GM18498 (cell line): ENCODE data around the gene EPS15.
"Not testable (repeated sequence)": the region's sequence is repeated elsewhere in the genome, so short reads cannot be mapped to it uniquely, and the experiment has no call there.

Experiments
- ATAC-seq: cut with Tn5 transposase; IDR thresholded peaks from one replicate; pipeline ENCODE4 v1.9.1; 2021; ENCODE audit warnings: mild to moderate bottlenecking, moderate library complexity; ENCODE audit not compliant: unreplicated experiment

Gene EPS15

DNA sequence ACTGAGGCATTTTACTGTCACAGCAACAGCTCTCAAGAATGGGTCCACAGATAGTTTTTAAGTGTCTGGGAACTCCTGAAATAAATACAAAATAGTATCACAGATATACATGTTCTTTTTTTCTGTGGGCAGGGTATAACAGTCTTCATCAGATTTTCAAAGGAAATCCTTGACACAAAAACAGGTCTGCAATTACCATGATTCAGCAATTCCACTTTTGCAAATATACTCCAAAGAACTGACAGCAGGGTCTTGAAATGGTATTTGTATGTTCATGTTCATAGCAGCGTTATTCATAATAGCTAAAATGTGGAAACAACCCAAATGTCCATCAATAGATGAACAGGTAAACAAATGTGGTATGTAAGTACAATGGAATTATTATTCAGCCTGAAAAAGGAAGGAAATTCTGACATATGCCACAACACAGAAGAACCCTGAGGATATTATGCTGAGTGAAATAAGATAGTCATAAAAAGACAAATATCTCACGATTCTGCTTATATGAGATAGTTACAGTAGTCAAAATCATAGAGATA is 85.0 kb downstream of the EPS15 start:
- ATAC-seq, result no peak

DNA sequence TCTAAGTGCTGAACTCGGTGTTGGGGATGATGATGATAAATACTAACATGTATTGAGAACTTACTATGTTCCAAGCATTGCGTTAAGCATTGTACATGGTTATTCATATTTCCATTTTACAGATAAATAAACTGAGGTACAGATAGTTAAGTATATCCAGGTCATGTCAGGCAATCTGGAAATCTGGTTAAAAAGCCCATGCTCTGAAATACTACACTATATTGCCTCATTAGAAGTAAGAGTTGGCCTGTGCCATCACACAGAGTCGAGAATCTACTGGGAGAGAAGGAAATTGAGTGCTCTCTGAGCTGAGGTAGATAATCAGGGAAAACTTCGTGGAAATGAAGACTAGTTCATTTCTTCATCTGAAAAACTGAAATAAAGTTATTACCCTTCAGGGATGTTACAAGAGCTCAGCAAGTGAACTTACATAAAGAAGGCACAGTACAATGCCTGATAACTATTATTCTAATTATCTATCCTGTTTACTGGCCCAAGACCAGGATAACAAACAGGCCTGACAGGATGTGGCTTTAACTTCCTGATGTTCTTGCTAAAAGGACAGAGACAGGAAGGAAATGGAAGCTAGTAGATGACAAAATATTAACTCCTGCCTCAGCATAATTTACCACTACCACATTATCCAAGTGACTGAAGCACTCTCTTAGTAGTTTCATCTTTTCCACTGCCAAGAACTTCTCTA is 85.6 kb downstream of the EPS15 start:
- no peak for ATAC-seq

DNA sequence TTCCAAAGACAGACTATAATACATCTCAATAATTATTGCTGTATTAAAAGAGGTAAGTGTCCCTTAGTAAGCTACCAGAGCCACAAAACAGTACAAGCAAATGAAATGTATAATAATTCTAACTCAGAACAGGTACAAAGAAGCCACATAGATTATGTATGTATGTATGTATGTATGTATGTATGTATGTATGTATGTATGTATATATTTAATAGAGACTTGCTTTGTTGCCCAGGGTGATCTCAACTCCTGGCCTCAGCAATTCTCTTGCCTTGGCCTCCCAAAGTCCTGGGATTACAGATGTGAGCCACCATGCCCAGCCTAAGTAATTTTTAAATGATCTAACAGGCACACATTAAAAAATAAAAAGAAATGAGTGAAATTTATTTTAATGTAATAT is 86.9 kb downstream of the EPS15 start:
- no peak for ATAC-seq

DNA sequence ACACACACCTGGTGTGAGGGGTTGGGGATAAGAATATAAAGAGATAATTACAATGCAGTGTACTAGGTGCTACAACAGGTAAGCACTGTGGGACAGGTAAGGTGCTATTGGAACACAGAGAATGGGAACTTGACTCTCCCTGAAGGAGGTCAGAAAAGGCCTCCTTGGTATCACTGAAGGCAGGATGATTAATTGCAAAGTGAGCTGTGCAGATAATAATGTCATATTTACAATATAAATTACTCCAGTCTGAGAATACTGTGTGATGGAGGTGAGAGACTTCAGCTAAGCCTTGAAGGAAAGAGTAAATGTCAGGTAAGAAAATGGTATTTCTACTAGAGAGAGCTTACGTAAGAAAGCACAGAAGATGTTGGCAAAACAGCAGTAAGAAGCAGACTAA is 91.6 kb downstream of the EPS15 start:
- ATAC-seq, result no peak

DNA sequence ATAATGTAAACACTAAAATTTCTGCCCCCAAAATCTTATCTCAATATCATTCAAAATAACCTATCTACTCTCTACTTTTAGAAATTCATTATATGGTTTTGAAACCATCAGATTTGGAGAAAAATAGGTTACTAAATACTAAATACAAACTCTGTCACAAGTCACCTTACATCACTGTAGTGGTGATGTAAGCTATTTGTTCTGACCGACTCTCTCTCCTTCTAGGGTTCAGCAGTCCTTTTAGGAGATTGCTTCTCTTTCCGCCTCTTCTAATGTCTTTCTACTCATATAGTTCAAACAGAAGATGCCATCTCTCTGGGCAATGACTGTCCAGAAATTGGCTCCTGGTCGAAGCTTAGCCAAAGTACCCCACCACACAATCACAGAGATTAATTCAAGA is 93.1 kb downstream of the EPS15 start:
- no peak for ATAC-seq

DNA sequence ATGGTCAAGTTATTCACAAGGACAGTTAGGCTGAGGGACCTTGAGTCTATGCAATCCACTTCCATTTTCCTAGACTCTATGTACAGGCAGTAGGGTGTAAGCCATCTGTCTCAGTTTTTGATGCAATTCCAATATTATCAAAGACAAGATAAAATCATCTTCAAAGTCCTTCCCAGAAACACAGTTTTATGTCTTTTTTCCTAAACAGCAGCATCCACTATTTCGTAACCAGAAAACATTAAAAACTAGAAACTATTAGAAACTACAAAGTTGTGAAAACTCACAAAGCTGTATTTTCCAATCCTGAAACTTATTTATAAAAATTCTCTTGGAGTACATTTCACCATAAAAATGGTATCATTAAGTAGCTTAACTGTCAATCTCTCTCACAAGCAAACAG is 93.8 kb downstream of the EPS15 start:
- ATAC-seq, result no peak

DNA sequence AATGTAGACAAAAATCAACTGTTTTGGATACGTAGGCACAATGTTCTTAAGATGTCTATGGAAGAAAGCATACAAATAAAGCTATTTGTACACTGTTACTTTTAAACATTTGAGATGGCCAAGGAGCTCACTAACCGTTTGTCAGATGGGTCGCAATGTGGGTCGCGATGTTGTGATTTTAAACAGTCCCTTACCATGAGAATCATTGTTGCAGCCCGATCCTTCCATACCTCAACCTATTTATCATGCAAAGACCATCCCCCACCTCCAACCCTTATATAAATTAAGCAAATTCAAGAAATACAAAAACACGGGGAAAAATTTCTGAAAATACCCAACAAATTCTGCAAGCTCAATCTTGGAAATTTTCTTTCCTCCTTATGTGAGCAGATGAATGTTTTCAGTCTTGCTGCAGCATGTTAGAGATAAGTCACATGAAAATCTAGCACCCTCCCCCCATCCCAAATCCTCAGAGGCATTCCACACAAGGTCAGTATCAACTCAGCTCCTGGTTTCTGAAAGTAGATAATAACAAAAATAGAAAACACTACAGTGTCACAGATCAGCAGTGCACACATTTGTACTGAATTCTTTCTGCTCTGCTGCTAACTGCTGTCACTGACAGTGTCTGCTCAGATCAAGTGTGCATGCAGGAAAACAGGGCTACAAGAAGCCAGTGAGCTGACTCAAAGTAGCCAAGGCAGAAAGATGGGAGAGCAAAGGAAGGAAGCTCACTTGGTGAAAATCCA is 95.8 kb downstream of the EPS15 start:
- no peak for ATAC-seq

DNA sequence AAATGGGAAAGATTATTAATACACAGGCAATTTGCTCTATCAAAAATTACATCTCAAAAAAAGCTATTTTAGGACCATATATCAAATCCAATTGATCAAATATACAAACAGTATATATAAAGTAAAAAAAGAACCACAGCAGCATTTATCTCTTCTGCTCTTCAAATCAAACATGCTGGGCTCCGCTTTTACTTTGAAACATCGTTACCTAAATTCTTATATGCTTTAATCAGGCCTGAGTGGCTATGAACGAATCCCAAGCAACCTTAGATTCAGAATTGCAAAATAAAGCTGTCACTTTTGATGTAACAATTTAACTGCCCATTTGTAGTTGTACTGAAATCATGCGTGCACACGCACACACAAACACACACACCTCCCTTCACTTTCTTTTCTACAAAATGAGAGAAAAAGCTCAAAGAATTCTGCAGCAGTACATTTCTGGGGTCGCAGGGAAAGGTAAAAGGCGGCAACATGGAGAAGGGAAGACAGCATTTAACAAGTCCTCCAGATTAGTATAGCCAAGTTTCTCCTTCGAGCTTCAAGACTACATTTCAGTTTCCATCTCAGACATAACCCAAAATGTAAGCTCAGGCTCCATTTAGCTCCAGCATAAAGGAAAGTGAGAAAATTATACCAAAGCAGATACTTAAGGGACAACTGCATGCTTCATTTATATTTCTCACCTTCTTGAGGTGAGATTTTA is 96.5 kb downstream of the EPS15 start:
- ATAC-seq, result no peak

DNA sequence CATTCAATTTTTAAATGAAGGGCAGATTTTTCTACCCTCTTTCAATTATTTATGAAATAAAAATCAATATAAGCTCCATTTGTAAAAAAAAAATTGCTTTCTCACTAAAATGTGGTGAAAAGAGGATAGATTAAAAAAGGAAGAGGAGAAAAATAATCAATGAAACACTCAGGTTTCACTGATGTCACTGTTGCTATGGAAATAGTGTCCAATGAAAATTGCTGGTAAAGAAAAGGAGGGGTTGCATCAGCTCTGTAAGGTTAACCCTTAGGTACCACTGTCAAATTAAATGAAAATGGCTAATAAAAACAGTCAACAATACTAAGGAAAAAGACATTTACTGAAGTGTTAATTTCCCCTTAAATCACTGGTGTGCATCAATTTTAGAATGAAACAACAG is 97.1 kb downstream of the EPS15 start:
- no peak for ATAC-seq

DNA sequence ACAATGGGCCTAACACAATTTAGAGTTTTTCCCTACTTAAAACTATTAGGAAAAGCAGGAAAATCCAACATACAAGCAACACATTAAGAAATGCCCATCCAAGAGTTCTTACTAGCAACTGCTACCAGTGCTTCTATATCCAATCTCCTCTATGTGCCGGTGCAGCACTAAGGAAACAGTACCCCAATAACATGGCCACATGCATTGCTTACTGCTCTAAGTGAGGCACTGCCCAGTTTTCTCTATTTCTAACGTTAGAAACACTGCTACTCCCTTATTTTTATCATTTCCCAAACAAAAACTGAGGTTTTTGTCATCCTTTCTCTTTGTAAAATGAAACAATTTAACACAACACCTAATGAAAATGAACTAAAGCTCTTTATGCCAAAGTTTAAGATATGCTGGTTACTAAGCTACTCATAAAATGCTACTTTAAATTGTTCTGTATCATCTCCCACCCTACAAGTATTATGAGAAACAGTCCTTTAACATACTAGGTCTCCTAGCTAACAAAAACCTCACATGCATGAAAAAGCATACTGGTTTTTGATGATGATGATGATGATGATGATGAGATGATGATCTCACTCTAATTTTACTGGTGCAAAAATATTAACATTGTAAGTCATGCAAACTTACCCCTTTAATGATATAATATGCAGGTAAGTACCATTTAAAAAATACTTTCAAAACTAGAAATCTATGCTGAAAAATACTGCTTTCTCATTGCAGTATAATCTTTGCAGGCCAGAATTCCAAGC is 98.0 kb downstream of the EPS15 start:
- no peak for ATAC-seq

DNA sequence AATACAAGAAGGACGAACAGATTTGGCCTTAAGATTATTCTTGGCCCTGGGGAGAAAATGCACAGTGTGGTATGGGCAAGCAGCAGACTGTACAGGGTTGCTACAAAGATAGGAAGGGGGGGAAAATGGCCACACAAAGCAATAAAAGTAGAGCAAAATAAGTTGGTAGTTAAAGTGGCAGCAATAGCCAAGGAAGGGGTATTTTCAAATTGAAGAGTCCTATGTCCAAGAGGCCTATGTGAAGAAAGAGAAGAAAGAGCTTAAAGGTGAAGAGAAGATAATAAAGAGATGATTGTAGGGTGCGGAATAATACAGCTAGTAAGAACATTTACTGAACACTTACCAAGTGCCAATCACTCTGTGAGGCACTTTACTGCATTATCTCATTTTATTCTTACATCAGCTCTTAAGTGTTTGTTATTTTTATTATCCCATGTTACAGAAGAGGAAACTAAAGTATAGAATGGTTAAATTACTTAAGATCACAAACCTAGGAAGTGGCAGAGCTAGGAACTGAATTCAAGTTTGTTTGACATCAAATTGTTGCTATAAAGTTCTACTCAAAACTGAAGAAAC is 100.6 kb downstream of the EPS15 start:
- ATAC-seq, result no peak

DNA sequence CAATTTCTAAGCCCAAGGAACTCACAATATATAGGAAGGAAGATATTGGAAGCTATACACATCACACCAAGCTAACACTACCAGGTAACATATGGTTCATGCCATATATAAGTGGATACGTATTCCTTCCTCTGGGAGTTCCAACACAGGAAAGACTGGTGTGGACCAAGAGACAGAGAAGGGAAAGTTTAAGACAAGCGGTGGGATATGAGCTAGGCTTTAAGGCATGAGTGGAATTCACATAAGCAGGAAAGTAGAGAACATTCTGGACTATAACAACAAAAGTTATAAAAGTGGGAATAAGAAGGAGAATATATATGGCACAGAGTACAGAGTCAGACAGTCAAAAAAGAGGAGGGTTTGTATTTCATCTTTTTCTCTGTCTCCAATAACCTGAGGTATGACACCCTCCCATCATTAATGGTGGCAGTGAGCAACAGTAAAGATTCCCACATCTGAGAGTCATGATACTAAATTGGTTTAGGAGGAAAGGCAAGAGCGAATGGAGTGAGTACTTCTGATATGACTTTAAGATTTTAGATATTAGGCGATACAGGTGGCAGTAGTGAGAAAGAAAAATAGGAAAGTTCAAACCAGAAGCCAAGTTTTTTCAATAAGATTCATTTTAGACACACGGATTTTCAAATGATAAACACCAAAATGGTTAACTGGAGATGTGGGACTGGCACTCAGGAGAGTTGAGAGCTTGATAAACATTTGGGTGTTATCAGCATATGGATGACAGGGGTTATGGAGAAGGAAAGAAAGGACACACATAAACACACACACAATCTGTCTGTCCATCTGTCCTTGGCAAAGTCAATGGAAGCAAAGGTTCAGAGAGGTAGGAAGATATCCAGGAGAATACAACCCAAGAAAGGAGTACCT is 101.3 kb downstream of the EPS15 start:
- ATAC-seq, result no peak

DNA sequence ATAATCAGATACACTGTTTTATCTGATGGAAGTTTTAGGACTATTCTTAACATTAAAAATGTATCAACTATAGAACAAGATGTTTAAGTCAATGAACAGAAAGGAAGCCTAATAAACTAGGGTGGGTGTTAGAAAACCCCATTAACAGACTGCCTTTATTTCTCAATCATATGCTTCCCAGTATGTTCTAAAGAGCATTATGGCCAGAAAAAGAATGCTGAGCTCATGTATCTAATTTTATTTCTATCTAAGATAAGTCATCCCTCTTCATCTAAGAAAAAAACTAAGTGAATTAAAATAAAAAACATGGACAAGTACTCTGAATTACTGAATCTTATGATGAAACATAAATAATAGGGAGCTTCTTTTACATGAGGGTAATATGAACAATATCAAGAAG is 102.2 kb downstream of the EPS15 start:
- no peak for ATAC-seq

DNA sequence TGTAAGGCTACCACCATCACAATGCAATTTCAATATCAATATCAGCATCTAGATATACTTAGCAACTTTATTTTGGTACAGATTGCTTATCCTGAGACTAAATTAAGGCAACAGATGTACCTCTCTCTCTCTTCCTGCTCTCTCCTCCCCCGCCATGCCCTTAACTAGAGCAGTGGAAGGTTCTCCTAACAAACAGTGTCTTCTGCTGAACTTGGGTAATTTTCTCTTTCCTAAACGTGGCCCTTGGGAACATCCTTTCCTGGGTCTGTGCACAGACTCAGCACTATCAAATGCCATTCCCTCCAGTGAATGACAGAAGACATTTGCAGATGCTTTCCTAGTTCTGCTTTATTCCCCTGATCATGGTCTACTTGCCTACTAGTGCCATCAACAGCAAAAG is 103.1 kb downstream of the EPS15 start:
- ATAC-seq, result no peak

DNA sequence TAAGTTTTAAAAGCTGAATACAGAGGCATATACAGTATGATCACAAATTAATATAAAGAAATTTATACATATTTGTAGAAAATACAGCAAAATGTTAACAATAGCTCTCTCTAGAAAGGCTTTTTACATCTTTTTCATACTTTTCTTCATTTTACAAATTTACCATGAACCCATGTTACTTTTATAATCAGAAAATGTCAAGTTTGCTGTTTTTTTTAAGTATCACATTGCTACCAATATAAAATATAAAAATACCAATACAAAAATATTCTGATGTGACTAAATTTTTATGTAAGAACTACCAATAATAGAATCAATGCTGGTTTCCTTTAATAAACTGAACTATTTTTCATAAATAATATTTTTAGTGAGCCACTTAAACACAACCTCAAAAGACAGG is 104.3 kb downstream of the EPS15 start:
- no peak for ATAC-seq

DNA sequence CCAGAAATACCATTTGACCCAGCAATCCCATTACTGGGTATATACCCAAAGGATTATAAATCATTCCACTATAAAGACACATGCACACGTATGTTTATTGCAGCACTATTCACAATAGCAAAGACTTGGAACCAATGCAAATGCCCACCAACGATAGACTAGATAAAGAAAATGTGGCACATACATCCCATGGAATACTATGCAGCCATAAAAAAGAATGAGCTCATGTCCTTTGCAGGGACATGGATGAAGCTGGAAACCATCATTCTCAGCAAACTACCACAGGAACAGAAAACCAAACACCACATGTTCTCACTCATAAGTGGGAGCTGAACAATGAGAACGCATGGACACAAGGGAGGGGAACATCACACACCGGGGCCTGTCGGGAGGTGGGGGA is 107.2 kb downstream of the EPS15 start:
- not testable (repeated sequence) for ATAC-seq

DNA sequence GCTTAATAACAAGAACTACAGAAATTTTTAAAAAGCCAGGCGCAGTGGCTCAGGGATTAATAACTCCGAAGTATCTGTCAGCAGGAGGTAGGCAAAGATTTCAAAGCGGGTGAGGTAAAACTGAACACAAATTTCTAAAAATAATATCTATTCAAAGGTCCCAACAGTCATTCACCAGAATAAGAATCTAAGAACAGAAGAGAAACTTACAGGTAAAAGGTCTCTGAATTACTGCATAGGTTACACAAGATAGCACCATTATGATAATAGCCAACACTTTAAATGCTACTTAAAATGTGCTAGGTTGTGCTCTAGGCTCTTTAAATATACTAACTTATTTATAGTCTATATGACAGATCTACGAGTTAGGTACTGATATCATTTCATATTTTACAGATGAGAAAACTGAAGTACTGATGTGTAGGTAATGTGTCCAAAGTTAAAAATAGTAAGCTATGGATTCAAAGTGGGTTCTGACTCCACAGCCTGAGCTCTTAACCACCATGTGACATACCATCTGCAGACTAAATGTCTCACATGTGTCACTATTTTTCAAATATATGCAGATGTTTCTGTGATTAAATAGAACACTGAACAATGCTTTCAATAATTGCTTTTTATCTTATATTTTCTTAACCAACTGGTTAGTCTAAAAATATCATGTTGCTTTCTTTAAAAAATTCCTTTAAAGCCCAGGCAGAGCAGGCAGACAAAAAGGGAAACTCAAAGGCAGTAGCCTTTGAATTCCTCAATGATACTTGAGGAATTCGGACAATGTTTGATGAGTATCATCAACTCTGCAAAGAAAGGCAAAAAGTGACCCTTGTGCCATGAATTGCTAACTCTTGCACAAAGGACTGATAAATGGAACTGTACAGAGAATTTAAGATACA is 108.3 kb downstream of the EPS15 start:
- no peak for ATAC-seq

DNA sequence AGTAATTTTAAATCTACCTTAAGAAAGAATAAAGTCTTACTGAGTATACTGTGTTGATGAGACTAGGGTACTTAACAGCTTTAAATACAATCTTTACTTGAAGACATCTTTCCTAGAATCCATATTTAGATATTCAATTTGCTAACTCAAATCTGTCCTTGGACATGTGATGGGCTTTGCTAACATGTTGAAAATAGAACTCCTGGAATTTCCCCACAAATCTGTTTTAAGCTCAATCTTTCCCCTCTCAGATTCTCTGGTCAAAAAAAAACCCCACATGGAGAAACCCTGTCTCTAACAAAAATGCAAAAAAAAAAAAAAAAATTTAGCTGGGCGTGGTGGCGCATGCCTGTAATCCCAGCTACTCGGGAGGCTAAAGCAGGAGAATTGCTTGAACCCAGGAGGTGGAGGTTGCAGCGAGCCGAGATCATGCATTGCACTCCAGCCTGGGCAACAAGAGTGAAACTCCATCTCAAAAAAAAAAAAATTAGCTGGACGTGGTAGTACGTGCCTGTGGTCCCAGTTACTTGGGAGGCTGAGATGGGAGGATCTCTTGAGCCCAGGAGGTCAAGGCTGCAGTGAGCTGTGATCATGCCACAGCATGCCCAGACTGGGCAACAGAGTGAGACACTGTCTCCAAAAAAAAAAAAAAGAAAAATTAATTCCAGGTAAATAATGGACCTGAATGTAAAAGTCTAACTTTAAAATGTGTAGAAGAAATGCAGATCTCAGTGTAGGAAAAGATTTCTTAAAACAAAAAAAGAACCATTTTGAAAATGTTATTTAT is 109.1 kb downstream of the EPS15 start:
- not testable (repeated sequence) for ATAC-seq
